Activated B cell treated with CpG ODN at 0.5 μM for 24 hours (primary cell): ENCODE measurements around the gene CCDC195. TPM values are rescaled to one million over a fixed set of nuclear protein-coding genes. Genes with fewer than 3 reads are reported as not detected.
A peak's percentile ranks its signal among the peaks of the same experiment; 100 is the strongest.

Experiments used
- ATAC-seq: fragments of 200-7000 bp; cut with Tn5 transposase; one replicate; pipeline ENCODE4 v1.10.0; 2021; ENCODE audit warnings: low read depth, mild to moderate bottlenecking, moderate library complexity
- CTCF ChIA-PET: fragments of 350-600 bp; sonication (Branson Sonifier 250); formaldehyde crosslinking; loops from one replicate; lab custom pipeline; 2021; ENCODE audit warnings: antibody characterized with exemption; lab: Charles Lee
- POLR2A ChIA-PET: fragments of 350-600 bp; sonication (Branson Sonifier 250); formaldehyde crosslinking; loops from one replicate; lab custom pipeline; 2021; ENCODE audit warnings: antibody characterized with exemption; lab: Charles Lee
- DNase-seq: peaks from one replicate; pipeline ENCODE4 v3.0.0; 2022
- H3K27ac Mint-ChIP-seq: one replicate; pipeline ENCODE4 v1.8.0; 2020; ENCODE audit warnings: mixed read lengths
- H3K27me3 Mint-ChIP-seq: one replicate; pipeline ENCODE4 v1.8.0; 2021; ENCODE audit warnings: mixed read lengths
- H3K36me3 Mint-ChIP-seq: one replicate; pipeline ENCODE4 v1.8.0; 2021; ENCODE audit warnings: low read depth, mixed read lengths
- H3K4me1 Mint-ChIP-seq: one replicate; pipeline ENCODE4 v1.8.0; 2021; ENCODE audit warnings: mixed read lengths
- H3K4me3 Mint-ChIP-seq: one replicate; pipeline ENCODE4 v1.8.0; 2020; ENCODE audit warnings: mild to moderate bottlenecking, mixed read lengths
- H3K9me3 Mint-ChIP-seq: one replicate; pipeline ENCODE4 v1.8.0; 2020; ENCODE audit warnings: mixed read lengths
- CTCF ChIP-seq: fragments of 200-600 bp; IDR thresholded peaks from one replicate; pipeline ENCODE4 v1.8.0; 2022; ENCODE audit warnings: antibody characterized with exemption, mild to moderate bottlenecking
- intact Hi-C: fragments of 100-400 bp; cut with micrococcal nuclease; formaldehyde crosslinking; loops from one replicate; pipeline ENCODE4 v1.15.1; 2024
- total RNA-seq: library from RNA; stranded (reverse); gene quantifications from 2 replicates; pipeline ENCODE4 v1.2.3, GENCODE V29; 2022

The CCDC195 gene
- total RNA-seq, 1 donor from 2014 or later = not detected

- TF ChIP-seq CTCF = no peak
- Mint-ChIP-seq H3K4me1 (peaks cover 12% of the 10 kb centered on the region), H3K4me3 (no peak overlapping the region), H3K36me3 (peaks cover 7% of the 10 kb centered on the region), H3K9me3 (peaks cover 8% of the 10 kb centered on the region), H3K27ac (no peak overlapping the region), H3K27me3 (no peaks in the 10 kb centered on the region)
- POLR2A ChIA-PET = no interaction called here
- intact Hi-C loops = no loop called here
- CTCF ChIA-PET = no interaction called here
- ATAC-seq = no peak
- DNase-seq = no peak
Observed at GRCh38 chr2:224658780-224659405, 57.3 kb downstream of the CCDC195 start.

GRCh38 chr2:224657349-224657748 is 58.8 kb downstream of the CCDC195 start:
- Mint-ChIP-seq H3K27me3 (no peaks in the 10 kb centered on the region), H3K27ac (no peak overlapping the region), H3K36me3 (no peaks in the 10 kb centered on the region), H3K4me1 (peaks cover 12% of the 10 kb centered on the region), H3K4me3 (no peak overlapping the region), H3K9me3 (peaks cover 2% of the 10 kb centered on the region)
- DNase-seq (no peak), ATAC-seq (peak; percentile 10)
- ChIA-PET CTCF (no interaction called here), POLR2A (no interaction called here)
- intact Hi-C loops = no loop called here
- TF ChIP-seq CTCF = no peak

GRCh38 chr2:224655006-224655537 is 61.1 kb downstream of the CCDC195 start:
- ATAC-seq (no peak), DNase-seq (no peak)
- POLR2A ChIA-PET = no interaction called here
- Mint-ChIP-seq H3K9me3 (no peaks in the 10 kb centered on the region), H3K4me3 (no peak overlapping the region), H3K27ac (no peak overlapping the region), H3K36me3 (no peaks in the 10 kb centered on the region), H3K27me3 (no peaks in the 10 kb centered on the region), H3K4me1 (peaks cover 16% of the 10 kb centered on the region)
- no peak for TF ChIP-seq CTCF
- intact Hi-C loops = no loop called here
- CTCF ChIA-PET = no interaction called here

Other genes starting within 250 kb of the CCDC195 start
- gene CUL3, start 131.0 kb downstream of the CCDC195 start, total RNA-seq = 99.4 and 114 TPM in 2 replicates